HepG2 (cell line): Measurements from ENCODE around the gene GALNT9. TPM values are rescaled to one million over a fixed set of nuclear protein-coding genes. Genes with fewer than 3 reads are reported as not detected.
A peak's percentile ranks its signal among the peaks of the same experiment; 100 is the strongest.

ENCODE experiments used
- ARHGAP35 ChIP-seq: sonication (generic); formaldehyde crosslinking; IDR thresholded peaks from 2 replicates; pipeline ENCODE4 v1.9.0; 2022; ENCODE audit warnings: mild to moderate bottlenecking, inconsistent platforms, moderate library complexity, missing genetic modification reagents, borderline replicate concordance
- ARID4A ChIP-seq: sonication (generic); formaldehyde crosslinking; IDR thresholded peaks from 2 replicates; pipeline ENCODE4 v1.5.0; 2020; ENCODE audit warnings: mild to moderate bottlenecking, missing genetic modification reagents, borderline replicate concordance
- MAZ ChIP-seq, 2 experiments: sonication (generic) in 1 of 2; formaldehyde crosslinking in 1 of 2; IDR thresholded peaks; 2 replicates each; pipeline versions ENCODE4 v1.5.0 to v1.6.1; 2012 to 2020; ENCODE audit warnings: low read depth in 2 of 2, mild to moderate bottlenecking in 2 of 2, borderline replicate concordance in 1 of 2, improper control_type of control experiment in 1 of 2, low read length in 1 of 2, missing genetic modification reagents in 1 of 2, moderate library complexity in 1 of 2
- MYNN ChIP-seq: sonication (generic); formaldehyde crosslinking; IDR thresholded peaks from 2 replicates; pipeline ENCODE4 v1.4.0; 2020; ENCODE audit warnings: mild to moderate bottlenecking, low read depth, missing genetic modification reagents
- NONO ChIP-seq, 2 experiments: fragments of 450-650 bp in 1 of 2; sonication (generic) in 1 of 2; formaldehyde crosslinking in 1 of 2; IDR thresholded peaks in 1 of 2; conservative IDR thresholded peaks in 1 of 2; 2 replicates each; pipeline versions ENCODE4 v1.6.1 to v1.8.0; 2017 to 2022; ENCODE audit warnings: mild to moderate bottlenecking in 1 of 2, missing genetic modification reagents in 1 of 2, moderate library complexity in 1 of 2
- NR2C2 ChIP-seq: sonication (generic); formaldehyde crosslinking; IDR thresholded peaks from 2 replicates; pipeline ENCODE4 v1.4.0; 2020; ENCODE audit warnings: missing genetic modification reagents, mild to moderate bottlenecking, moderate library complexity, borderline replicate concordance
- POLR2AphosphoS5 ChIP-seq: IDR thresholded peaks from 2 replicates; pipeline ENCODE4 v1.6.1; 2012; ENCODE audit warnings: low read depth, low read length
- REL ChIP-seq: sonication (generic); formaldehyde crosslinking; conservative IDR thresholded peaks from 2 replicates; pipeline ENCODE4 v1.8.0; 2022; ENCODE audit warnings: mild to moderate bottlenecking, missing genetic modification reagents, moderate library complexity
- RFX5 ChIP-seq: IDR thresholded peaks from 2 replicates; pipeline ENCODE4 v1.6.1; 2011; ENCODE audit warnings: low read depth, low read length, improper control_type of control experiment
- SP2 ChIP-seq: sonication (generic); formaldehyde crosslinking; IDR thresholded peaks from 2 replicates; pipeline ENCODE4 v1.5.1; 2020; ENCODE audit warnings: mild to moderate bottlenecking, missing genetic modification reagents
- ZBTB25 ChIP-seq: IDR thresholded peaks from 2 replicates; pipeline ENCODE4 v1.6.1; 2018; ENCODE audit warnings: missing genetic modification reagents
- ZBTB39 ChIP-seq: sonication (generic); formaldehyde crosslinking; IDR thresholded peaks from 2 replicates; pipeline ENCODE4 v1.5.0; 2020; ENCODE audit warnings: missing genetic modification reagents
- ZBTB8A ChIP-seq: sonication (generic); formaldehyde crosslinking; IDR thresholded peaks from 2 replicates; pipeline ENCODE4 v1.4.0; 2020; ENCODE audit warnings: mild to moderate bottlenecking, low read depth, missing genetic modification reagents, borderline replicate concordance
- ZHX1 ChIP-seq: sonication (generic); formaldehyde crosslinking; IDR thresholded peaks from 2 replicates; pipeline ENCODE4 v1.8.1; 2022; ENCODE audit warnings: low read depth, mild to moderate bottlenecking, missing genetic modification reagents
- ZNF263 ChIP-seq: sonication (generic); formaldehyde crosslinking; IDR thresholded peaks from 2 replicates; pipeline ENCODE4 v1.4.0; 2020; ENCODE audit warnings: missing genetic modification reagents
- ZNF329 ChIP-seq: sonication (generic); formaldehyde crosslinking; IDR thresholded peaks from 2 replicates; pipeline ENCODE4 v1.9.0; 2021; ENCODE audit warnings: low read depth, mild to moderate bottlenecking, missing genetic modification reagents
- ZSCAN22 ChIP-seq: sonication (generic); formaldehyde crosslinking; IDR thresholded peaks from 2 replicates; pipeline ENCODE4 v1.4.0; 2020; ENCODE audit warnings: mild to moderate bottlenecking, missing genetic modification reagents
- polyA plus RNA-seq, 8 experiments: library from polyadenylated mRNA; depleted of rRNA in 3 of 8; stranded (reverse) in 7 of 8; unstranded in 1 of 8; fragments of >200 nt; fragmentation: Illumina TruSeq in 4 of 8; extraction: Trizol in 4 of 8; gene quantifications; 2 replicates each; pipeline versions ENCODE4 v1.2.1 to v1.2.3, GENCODE V29; 2011 to 2016; ENCODE audit warnings: low read depth in 4 of 8, missing spikeins in 1 of 8, mixed read lengths in 1 of 8; ENCODE audit not compliant: insufficient read depth in 1 of 8
- total RNA-seq, 5 experiments: library from RNA; depleted of rRNA; stranded (reverse); fragments of >200 nt; fragmentation: Illumina TruSeq; extraction: Trizol; gene quantifications; 2 replicates each; pipeline ENCODE4 v1.2.3, GENCODE V29; 2016; ENCODE audit warnings: low read depth in 1 of 5
- TF ChIP-seq, protein P1 (sequence below): sonication (generic); formaldehyde crosslinking; IDR thresholded peaks from 2 replicates; pipeline ENCODE4 v1.4.0; 2020; ENCODE audit warnings: mild to moderate bottlenecking, missing genetic modification reagents

The GALNT9 gene
- total and polyA plus RNA-seq, 2 of the 13 experiments (the other 11 are each of a cell fraction or from before 2014, with no cell fraction given): 0.04 TPM; not detected in 1

- TF ChIP-seq ARID4A (CRISPR knock-in tag) (peak; percentile 38; the same call in 1 of the 2 replicates), MYNN (no peak), ZBTB25 (CRISPR knock-in tag) (no peak), ZNF329 (no peak), ARHGAP35 (CRISPR knock-in tag) (no peak), RFX5 (no peak), REL (CRISPR knock-in tag) (no peak), ZHX1 (no peak), NR2C2 (CRISPR knock-in tag) (no peak), NONO (IDR thresholded peaks at IDR 0.05) (no peak), NONO (CRISPR knock-in tag; conservative IDR thresholded peaks at IDR 0.05) (no peak), SP2 (CRISPR knock-in tag) (no peak), ZBTB8A (no peak), ZBTB39 (CRISPR knock-in tag) (no peak), POLR2AphosphoS5 (no peak), MAZ (IDR thresholded peaks at IDR 0.05; ENCODE audit: borderline replicate concordance, low read depth, low read length) (no peak), MAZ (CRISPR knock-in tag; IDR thresholded peaks at IDR 0.05; ENCODE audit: low read depth) (no peak), ZSCAN22 (no peak), ZNF263 (CRISPR knock-in tag) (0 out of 2 replicates have a peak, but pooled peaks have one; percentile 14)
- TF ChIP-seq, protein P1, sequence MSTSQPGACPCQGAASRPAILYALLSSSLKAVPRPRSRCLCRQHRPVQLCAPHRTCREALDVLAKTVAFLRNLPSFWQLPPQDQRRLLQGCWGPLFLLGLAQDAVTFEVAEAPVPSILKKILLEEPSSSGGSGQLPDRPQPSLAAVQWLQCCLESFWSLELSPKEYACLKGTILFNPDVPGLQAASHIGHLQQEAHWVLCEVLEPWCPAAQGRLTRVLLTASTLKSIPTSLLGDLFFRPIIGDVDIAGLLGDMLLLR (CRISPR knock-in tag): no peak
Measured at GRCh38 chr12:132154341-132154761, 175.0 kb downstream of the GALNT9 start (continued).
